GM23248 (cell line): ENCODE measurements around the gene UBE2G1.

Experiments used
- EZH2 ChIP-seq: fragments of 200-600 bp; sonication (generic); IDR thresholded peaks from 2 replicates; pipeline ENCODE4 v1.6.1; 2018; ENCODE audit warnings: antibody characterized with exemption, mild to moderate bottlenecking; ENCODE audit not compliant: insufficient read depth, poor library complexity, severe bottlenecking
- EZH2phosphoT487 ChIP-seq: fragments of 200-600 bp; sonication (generic); IDR thresholded peaks from 2 replicates; pipeline ENCODE4 v1.6.1; 2018; ENCODE audit warnings: antibody characterized with exemption, moderate library complexity, mild to moderate bottlenecking, low read depth; ENCODE audit not compliant: insufficient read depth

DNA sequence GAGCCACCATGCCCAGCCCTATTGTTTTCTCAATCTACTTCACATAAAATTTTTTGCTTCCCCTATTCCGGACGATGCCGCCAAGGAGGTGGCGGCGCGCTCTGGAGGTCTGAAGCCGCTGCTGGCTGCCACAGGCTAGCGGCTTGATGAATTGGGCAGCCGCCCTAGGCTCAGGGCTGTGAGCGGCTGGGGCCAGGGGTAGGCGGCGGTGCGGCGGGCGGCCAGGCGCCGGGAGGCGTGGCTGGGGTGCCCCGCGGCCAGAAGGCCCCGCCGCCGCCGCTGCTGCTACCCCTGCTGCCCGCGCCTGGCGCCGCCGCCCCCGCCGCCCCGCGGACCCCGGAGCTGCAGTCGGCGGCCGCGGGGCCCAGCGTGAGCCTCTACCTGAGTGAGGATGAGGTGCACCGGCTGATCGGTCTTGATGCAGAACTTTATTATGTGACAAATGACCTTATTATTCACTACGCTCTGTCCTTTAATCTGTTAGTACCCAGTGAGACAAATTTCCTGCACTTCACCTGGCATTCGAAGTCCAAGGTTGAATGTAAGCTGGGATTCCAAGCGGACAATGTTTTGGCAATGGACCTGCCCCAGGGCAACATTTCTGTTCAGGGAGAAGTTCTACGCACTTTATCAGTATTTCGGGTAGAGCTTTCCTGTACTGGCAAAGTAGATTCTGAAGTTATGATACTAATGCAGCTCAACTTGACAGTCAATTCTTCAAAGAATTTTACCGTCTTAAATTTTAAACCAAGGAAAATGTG, 144.4 kb downstream of the UBE2G1 start:
- TF ChIP-seq EZH2phosphoT487 (no peak), EZH2 (no peak)
